GM18508 (cell line): ENCODE results near the gene HERC3.
A peak's percentile ranks its signal among the peaks of the same experiment; 100 is the strongest.
"Not testable (repeated sequence)": the region's sequence is repeated elsewhere in the genome, so short reads cannot be mapped to it uniquely, and the experiment has no call there.

Experiments used
- ATAC-seq: cut with Tn5 transposase; IDR thresholded peaks from one replicate; pipeline ENCODE4 v1.9.1; 2021; ENCODE audit warnings: moderate number of reproducible peaks; ENCODE audit not compliant: insufficient read depth, unreplicated experiment

Gene HERC3

GRCh38 chr4:88605736-88606135, 13.5 kb downstream of the HERC3 start:
- ATAC-seq: no peak

GRCh38 chr4:88606832-88607231, 14.6 kb downstream of the HERC3 start:
- no peak for ATAC-seq

GRCh38 chr4:88609387-88609786, 17.1 kb downstream of the HERC3 start:
- no peak for ATAC-seq

GRCh38 chr4:88609794-88610193, 17.5 kb downstream of the HERC3 start:
- not testable (repeated sequence) for ATAC-seq

GRCh38 chr4:88610771-88611170, 18.5 kb downstream of the HERC3 start:
- no peak for ATAC-seq

GRCh38 chr4:88613417-88613875, 21.2 kb downstream of the HERC3 start:
- peak; percentile 33 for ATAC-seq

GRCh38 chr4:88614058-88614457, 21.8 kb downstream of the HERC3 start:
- no peak for ATAC-seq

GRCh38 chr4:88616275-88617150, 24.2 kb downstream of the HERC3 start:
- ATAC-seq: no peak

GRCh38 chr4:88618782-88619485, 26.7 kb downstream of the HERC3 start:
- ATAC-seq: no peak

- no peak for ATAC-seq
These were observed 27.7 kb downstream of the HERC3 start for GRCh38 chr4:88619971-88620370.

- ATAC-seq: no peak
These were observed 29.6 kb downstream of the HERC3 start for GRCh38 chr4:88621763-88622327.

- ATAC-seq: no peak
These were observed 30.8 kb downstream of the HERC3 start for GRCh38 chr4:88623097-88623496.

GRCh38 chr4:88628746-88629145, 36.5 kb downstream of the HERC3 start:
- no peak for ATAC-seq

- ATAC-seq: no peak
These were observed 37.5 kb downstream of the HERC3 start for GRCh38 chr4:88629826-88630225.

GRCh38 chr4:88630756-88631155, 38.5 kb downstream of the HERC3 start:
- no peak for ATAC-seq

- ATAC-seq: no peak
These were observed 51.7 kb downstream of the HERC3 start for GRCh38 chr4:88643932-88644331.

- no peak for ATAC-seq
These were observed 53.7 kb downstream of the HERC3 start for GRCh38 chr4:88645994-88646393.

GRCh38 chr4:88646528-88647280, 54.4 kb downstream of the HERC3 start:
- ATAC-seq: no peak

GRCh38 chr4:88649716-88650115, 57.4 kb downstream of the HERC3 start:
- ATAC-seq: no peak

- no peak for ATAC-seq
These were observed 61.2 kb downstream of the HERC3 start for GRCh38 chr4:88653371-88653946.
